ENCODE results near the gene NANOS3. TPM values are rescaled to one million over a fixed set of nuclear protein-coding genes. Genes with fewer than 3 reads are reported as not detected.

The NANOS3 gene
- total RNA-seq, 3 donors from 2014 or later, result 1.5 TPM; not detected in 2

DNA sequence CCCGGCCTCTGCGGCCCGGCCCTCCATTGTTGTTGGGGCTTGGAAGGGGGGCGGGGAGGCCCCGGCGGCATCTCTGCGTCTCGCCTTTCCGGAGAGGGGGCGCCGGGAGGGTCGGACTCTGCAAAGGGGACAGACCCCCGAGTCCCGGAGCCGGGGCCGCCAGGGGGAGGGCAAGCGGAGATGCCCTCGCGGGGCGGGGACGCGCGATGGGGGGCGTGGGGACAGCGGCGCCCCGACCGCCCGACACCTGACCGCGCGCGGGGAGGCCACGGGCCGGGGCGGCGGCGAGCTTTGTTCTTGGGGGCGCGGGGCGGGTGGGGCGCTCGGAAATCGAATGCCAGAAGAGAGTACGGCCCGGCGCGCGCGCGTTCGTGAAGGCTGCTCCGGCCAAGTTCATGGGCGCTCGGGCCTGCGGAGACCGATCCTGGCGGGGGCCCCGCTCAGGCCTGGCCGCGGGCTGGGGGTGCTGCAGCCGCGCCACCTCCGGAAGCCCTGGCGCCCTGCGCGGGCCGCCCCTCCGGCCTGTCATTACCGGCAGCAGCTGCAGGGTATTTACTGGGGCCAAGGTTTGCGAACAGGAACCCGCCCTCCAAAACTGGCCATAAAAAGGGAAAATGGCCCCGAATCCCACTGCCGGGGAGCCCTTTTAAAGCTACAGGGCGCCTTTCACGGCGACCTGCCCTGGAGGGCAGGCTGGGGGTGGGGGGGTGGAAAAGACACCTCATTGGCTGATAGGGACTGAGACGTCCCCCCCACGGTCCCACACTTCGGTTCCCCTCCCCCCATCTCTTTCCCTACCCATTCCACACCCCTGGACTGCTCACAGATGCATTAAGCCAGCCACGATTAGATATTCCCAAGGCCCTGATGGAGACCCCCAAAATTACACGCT lies 11.1 kb upstream of the NANOS3 start:
- Histone ChIP-seq H3K4me3 (no peak overlapping the region), H3K4me1 (ENCODE audit: low read depth) (peaks cover 11% of the 10 kb centered on the region), H3K36me3 (ENCODE audit: low read depth) (no peaks in the 10 kb centered on the region), H3K9me3 (no peaks in the 10 kb centered on the region)
- no peak for TF ChIP-seq CTCF (IDR thresholded peaks at IDR 0.05)
- DNase-seq, result peak in 1 of 3 donors; percentile 60
- intact Hi-C loops (cut with DNase I, micrococcal nuclease), result no loop called here
- peak; percentile 21 for ATAC-seq

- intact Hi-C loops (cut with DNase I, micrococcal nuclease), result no loop called here
- no peaks in the 10 kb centered on the region for H3K9me3 ChIP-seq
- no peak for ATAC-seq
- no peak for DNase-seq
- H3K36me3 ChIP-seq (ENCODE audit: low read depth), result no peaks in the 10 kb centered on the region
- H3K4me3 ChIP-seq, result no peak overlapping the region
- peaks cover 7% of the 10 kb centered on the region for H3K4me1 ChIP-seq (ENCODE audit: low read depth)
- TF ChIP-seq CTCF (IDR thresholded peaks at IDR 0.05), result no peak
These were observed 10.4 kb upstream of the NANOS3 start for GRCh38 chr19:13866463-13867046.

GRCh38 chr19:13868663-13869062 lies 8.3 kb upstream of the NANOS3 start:
- Histone ChIP-seq H3K9me3 (no peaks in the 10 kb centered on the region), H3K36me3 (ENCODE audit: low read depth) (no peaks in the 10 kb centered on the region), H3K4me1 (ENCODE audit: low read depth) (peaks cover 5% of the 10 kb centered on the region), H3K4me3 (no peak overlapping the region)
- intact Hi-C loops (cut with DNase I, micrococcal nuclease), result no loop called here
- TF ChIP-seq CTCF (IDR thresholded peaks at IDR 0.05), result no peak
- no peak for ATAC-seq
- no peak for DNase-seq

DNA sequence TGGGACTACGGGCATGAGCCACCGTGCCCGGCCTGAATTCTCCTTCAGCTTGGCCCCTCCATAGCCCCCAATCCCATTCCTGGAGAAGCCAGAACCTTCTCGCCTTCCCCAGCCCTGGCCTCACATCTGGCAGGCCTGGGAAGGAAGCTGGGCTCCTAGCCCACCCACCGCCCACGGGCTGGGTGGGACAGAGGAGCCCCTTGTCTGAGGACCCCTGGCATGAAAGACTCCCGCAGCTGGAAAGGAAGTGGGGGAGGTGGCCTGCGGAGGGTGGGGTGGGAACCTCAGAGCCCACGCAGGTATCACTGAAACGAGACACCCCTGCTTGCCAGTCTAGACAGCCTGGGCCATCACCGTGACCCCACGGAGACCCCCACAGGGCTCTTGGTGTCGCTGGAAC lies 7.7 kb upstream of the NANOS3 start:
- H3K4me3 ChIP-seq, result no peak overlapping the region
- no peak for TF ChIP-seq CTCF (IDR thresholded peaks at IDR 0.05)
- no peak for DNase-seq

GRCh38 chr19:13870873-13871272 lies 6.1 kb upstream of the NANOS3 start:
- DNase-seq (no peak), ATAC-seq (no peak)
- TF ChIP-seq CTCF (IDR thresholded peaks at IDR 0.05), result no peak
- no peak overlapping the region for H3K4me3 ChIP-seq
- no peaks in the 10 kb centered on the region for H3K9me3 ChIP-seq
- H3K36me3 ChIP-seq (ENCODE audit: low read depth), result no peaks in the 10 kb centered on the region
- H3K4me1 ChIP-seq (ENCODE audit: low read depth), result peaks cover 5% of the 10 kb centered on the region
- intact Hi-C loops (cut with DNase I, micrococcal nuclease), result no loop called here

More for the DNA sequence above, 7.7 kb upstream of the NANOS3 start:
- intact Hi-C loops (cut with DNase I, micrococcal nuclease), result no loop called here
- Histone ChIP-seq H3K9me3 (no peaks in the 10 kb centered on the region), H3K36me3 (ENCODE audit: low read depth) (no peaks in the 10 kb centered on the region), H3K4me1 (ENCODE audit: low read depth) (peaks cover 5% of the 10 kb centered on the region)
- no peak for ATAC-seq

Measured in mucosa of descending colon (tissue), 3 donors.